ENCODE results near the gene LCAT.
"Not testable (repeated sequence)": the region's sequence is repeated elsewhere in the genome, so short reads cannot be mapped to it uniquely, and the experiment has no call there.

Gene LCAT, protein sequence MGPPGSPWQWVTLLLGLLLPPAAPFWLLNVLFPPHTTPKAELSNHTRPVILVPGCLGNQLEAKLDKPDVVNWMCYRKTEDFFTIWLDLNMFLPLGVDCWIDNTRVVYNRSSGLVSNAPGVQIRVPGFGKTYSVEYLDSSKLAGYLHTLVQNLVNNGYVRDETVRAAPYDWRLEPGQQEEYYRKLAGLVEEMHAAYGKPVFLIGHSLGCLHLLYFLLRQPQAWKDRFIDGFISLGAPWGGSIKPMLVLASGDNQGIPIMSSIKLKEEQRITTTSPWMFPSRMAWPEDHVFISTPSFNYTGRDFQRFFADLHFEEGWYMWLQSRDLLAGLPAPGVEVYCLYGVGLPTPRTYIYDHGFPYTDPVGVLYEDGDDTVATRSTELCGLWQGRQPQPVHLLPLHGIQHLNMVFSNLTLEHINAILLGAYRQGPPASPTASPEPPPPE

GRCh38 chr16:67943619-67944504, at the start of gene LCAT:
Gene LCAT, minus strand, starts transcription at chr16:67944120. Its CDS starts 19 bp downstream, at chr16:67944101.
- no peak for DNase-seq

- DNase-seq: peak; percentile 24
Measured at GRCh38 chr16:67993207-67994039, 49.5 kb upstream of the LCAT start.

- no peak for DNase-seq
Measured at GRCh38 chr16:67992661-67993206, 48.8 kb upstream of the LCAT start.

GRCh38 chr16:67990018-67990386, 46.1 kb upstream of the LCAT start:
- DNase-seq: no peak

DNA sequence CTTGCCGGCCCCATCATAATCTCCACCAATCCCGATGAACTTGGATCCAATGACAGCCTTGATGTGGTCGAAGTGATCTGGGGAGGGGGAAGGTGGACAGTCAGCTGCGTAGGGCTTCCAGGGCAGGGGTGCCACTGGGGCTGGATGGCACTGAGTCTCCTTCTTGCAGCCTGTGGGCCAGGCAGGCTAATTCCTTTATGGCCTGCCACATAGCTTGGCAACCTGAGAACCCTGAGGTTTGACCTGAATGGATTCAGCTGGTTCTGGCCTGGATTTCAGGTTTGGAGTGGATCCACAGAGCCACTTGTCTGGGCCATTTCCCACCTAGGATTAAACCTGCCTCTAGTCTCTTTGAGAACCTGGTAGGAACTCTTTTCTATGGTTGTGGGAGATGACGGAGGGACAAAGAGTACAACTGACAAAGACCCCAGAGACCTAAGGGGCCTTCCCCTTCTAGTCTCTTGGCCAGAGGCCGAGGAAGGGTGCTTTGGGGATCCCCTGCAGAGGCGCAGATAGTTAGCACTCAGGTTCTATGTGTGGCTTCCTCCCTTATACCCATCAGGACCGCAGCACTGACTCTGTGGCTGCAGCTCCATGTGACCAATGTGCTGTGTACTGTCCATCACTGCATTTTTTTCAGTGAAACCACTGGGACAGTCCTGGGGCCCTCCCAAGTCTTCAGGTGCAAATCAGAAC, 45.5 kb upstream of the LCAT start:
- DNase-seq: no peak

DNA sequence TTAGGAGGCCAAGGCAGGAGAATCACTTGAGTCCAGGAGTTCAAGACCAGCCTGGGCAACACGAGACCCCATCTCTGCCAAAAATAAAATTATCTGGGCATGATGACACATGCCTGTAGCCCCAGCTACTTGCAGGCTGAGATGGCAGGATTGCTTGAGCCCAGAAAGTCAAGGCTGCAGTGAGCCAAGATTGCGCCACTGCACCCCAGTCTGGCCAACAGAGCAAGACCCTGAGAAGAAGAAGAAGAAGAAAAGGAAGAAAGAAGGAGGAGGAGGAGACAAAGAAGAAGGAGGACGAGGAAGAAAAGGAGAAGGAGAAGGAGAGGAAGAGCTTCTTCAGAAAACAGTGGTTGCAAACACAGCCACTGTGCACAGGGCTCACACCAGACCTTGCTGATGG, 44.8 kb upstream of the LCAT start:
- no peak for DNase-seq

DNA sequence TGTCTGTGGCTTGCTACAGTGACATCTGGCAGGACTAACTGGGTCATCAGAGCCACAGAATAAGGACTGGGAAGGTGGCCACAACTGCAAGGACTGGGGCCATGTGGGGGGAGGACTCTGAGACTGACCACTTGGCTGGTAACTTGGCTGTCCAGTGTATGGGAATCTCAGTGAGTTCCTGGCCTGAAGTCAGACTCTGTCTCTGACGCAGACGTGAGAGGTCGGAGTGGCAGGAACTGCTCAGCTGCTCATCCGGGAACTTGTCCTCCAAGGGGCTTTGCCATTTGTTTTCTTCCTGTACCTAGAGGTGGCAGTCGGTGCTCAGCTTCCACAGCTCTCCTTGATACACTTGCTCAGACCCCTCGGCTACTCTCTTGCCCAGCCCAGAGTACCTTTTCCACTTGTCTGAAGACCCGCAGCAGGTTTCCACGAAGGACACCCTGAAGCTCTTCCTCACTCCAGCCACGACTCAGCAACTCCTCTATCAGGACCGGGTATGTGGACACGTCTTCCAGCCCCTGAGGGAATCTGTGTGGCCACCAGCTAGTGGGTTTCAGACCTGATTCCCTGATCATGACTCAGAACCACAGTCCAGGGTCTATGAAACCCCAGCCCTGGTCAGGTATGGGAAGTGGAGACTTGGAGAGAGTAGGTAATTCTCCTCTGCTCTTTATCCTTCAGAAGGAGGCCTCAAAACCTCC, 43.7 kb upstream of the LCAT start:
- no peak for DNase-seq

DNA sequence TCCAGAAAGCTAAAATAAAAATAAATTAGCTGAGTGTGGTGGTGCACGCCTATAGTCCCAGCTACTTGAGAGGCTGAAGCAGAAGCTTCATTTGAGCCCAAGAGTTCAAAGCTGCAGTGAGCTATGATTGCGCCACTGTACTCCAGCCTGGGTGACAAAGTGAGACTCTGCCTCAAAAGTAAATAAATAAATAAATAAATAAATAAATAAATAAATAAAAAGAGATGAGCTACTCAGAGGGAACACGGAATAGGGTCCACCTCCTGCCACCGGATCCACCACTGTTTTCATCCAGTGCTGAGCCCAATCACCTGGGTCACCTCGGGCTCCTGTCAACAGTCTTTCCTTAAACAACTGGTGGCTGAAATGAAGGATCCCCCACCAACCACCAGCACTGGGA, 43.0 kb upstream of the LCAT start:
- no peak for DNase-seq

DNA sequence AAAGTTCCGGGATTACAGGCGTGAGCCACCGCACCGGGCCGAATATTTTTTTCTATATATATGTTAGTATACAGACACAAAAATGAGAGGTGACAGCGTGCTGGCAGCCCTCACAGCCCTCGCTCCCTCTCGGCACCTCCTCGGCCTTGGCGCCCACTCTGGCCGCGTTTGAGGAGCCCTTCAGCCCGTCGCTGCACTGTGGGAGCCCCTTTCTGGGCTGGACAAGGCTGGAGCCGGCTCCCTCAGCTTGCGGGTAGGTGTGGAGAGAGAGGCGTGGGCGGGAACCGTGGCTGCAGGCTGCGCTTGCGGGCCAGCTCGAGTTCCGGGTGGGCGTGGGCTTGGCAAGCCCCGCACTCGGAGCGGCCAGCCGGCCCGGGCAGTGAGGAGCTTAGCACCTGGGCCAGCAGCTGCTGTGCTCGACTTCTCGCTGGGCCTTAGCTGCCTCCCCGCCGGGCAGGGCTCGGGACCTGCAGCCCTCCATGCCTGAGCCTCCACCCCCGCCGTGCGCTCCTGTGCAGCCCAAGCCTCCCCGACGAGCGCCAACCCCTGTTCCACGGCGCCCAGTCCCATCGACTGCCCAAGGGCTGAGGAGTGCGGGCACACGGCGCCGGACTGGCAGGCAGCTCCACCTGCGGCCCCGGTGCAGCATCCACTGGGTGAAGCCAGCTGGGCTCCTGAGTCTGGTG, 38.2 kb upstream of the LCAT start:
- no peak for DNase-seq

DNA sequence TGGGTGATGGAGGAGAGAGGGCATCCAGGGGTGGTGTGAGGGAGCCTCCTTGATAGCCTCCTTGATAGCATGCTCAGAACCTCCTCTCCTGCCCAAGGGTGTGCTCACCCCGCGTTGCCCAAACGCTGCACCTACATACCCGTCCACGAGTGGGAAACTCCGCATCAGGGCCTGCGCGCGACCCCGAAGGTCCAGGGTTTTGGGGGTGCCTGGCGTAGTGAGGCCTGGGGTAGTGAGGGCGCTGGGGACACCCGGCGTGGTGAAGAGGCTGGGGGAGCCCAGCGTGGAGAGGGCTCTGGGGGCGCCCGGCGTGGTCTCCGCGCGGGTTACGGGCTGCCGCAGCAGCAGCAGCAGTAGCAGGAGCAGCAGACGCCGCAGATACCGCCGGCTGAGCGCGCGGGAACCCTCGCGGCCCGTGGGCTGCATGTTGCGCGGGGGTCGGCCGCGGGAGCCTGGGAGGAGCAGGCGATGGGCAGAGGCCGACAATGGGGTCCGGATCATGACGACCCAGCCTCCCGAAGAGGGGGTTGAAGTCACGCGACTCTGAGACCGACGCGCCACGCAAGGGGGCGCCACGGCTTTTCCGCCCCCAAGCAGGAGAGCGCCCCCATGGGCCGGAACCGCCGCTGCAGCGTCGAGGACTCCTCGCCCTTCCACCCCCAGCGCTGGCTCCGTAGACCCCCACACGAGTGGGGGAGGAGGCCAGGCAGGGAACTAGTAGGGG, 36.2 kb upstream of the LCAT start, which contains the start of gene DPEP3:
Gene DPEP3 (minus strand): TSS at position 545 of the 724 bp plus-strand sequence. CDS start 119 bp downstream, at position 426.
- no peak for DNase-seq

GRCh38 chr16:67977469-67978227, 33.7 kb upstream of the LCAT start:
- DNase-seq: no peak

DNA sequence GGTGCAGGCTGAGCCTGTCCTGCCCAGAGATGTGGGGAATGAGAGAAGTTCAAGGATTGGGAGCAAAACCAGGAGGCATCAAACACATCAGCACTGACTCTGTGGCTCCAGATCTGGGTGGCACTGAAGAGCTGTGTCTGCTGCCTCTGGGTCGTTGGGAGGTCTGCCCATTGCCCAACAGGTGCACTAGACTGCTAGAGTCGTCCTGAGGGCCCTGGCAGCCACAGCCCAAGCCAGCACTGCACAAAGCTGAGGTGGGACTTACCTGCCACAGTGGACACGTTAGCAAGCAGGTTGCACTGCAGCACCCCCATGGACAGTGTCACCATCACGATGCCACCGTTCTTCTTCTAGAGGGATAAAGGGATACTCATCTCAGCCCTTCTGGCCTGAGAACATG, 33.1 kb upstream of the LCAT start:
- no peak for DNase-seq

- no peak for DNase-seq
Measured at GRCh38 chr16:67976205-67976604, 32.3 kb upstream of the LCAT start.

DNA sequence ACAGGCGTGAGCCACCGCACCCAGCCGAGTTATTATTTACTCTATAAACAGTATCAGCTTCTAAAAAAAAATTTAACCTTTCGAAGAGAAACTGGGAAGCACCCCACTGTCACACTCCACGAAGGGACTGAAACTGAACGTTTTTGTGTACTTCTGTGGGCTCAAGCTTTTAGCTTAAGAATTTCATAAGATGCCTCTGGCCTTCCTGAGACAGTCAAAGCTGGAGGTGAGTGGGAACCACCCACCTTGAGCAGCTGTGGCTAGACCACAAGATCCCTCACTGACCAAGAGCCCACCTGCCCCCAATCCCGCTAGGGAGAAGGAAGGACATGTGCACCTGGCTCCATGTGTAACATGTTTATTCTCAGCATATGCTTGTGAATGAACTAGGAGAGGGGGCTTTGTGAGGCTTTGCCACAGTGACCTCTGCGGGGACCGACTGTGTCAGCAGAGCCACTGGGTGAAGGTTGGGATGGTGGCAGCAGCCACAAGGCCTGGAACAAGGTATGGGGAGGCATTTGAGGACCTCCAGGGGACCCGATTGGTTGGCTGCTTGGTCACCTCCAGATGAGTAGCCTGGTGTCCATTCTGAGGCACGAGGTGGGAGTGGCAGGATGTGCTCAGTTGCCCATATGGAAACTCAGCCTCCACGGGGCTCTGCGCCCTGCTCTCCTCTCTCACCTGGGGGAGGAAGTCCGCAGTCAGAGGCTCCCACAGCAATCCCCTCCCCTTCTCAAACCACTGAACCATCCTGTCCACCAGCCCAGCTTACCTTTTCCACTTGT, 31.6 kb upstream of the LCAT start:
- DNase-seq: no peak

GRCh38 chr16:67972285-67972684, 28.4 kb upstream of the LCAT start:
- DNase-seq: not testable (repeated sequence)

- DNase-seq: no peak
Measured at GRCh38 chr16:67971111-67971510, 27.2 kb upstream of the LCAT start.

- no peak for DNase-seq
Measured at GRCh38 chr16:67969254-67970039, 25.5 kb upstream of the LCAT start.

Measured in NCI-H524 treated with DMSO at 0.1 percent for 48 hours (cell line).